GM12864 (cell line): Measurements from ENCODE around the gene TPM1.

ENCODE experiments used
- DNase-seq: peaks from one replicate; pipeline ENCODE4 v3.0.0-alpha.2; 2011; ENCODE audit warnings: low read depth
- H3K4me3 ChIP-seq: 2 replicates; pipeline ENCODE4 v1.5.1; 2011; ENCODE audit warnings: mild to moderate bottlenecking, low read depth, low read length, control low read depth
- TF ChIP-seq, protein P1 (sequence below): IDR thresholded peaks from 2 replicates; pipeline ENCODE4 v1.5.1; 2011; ENCODE audit warnings: low read depth, mild to moderate bottlenecking, moderate library complexity, low read length, control low read depth, inconsistent platforms; ENCODE audit errors: missing control alignments

The TPM1 gene

DNA sequence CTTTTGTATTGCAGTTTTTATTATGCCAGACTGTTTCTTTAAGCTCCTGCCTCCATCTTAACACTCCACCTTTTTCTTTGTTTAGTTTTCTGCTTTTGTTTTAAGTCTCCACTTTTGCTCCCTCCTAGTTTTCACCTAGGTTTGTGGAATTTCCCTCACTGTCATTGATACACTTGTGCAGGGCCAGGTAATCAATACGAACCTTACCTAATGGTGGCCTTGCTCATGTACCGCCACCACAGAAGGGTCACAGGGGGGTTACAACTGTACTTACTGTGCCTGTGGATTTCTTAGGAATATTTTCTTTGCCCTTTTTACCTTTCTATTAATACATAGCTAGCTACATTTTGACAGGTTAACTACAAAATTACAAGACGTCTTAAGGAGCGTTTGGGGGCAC is 43.4 kb upstream of the TPM1 start:
- DNase-seq, result no peak
- TF ChIP-seq, protein P1, sequence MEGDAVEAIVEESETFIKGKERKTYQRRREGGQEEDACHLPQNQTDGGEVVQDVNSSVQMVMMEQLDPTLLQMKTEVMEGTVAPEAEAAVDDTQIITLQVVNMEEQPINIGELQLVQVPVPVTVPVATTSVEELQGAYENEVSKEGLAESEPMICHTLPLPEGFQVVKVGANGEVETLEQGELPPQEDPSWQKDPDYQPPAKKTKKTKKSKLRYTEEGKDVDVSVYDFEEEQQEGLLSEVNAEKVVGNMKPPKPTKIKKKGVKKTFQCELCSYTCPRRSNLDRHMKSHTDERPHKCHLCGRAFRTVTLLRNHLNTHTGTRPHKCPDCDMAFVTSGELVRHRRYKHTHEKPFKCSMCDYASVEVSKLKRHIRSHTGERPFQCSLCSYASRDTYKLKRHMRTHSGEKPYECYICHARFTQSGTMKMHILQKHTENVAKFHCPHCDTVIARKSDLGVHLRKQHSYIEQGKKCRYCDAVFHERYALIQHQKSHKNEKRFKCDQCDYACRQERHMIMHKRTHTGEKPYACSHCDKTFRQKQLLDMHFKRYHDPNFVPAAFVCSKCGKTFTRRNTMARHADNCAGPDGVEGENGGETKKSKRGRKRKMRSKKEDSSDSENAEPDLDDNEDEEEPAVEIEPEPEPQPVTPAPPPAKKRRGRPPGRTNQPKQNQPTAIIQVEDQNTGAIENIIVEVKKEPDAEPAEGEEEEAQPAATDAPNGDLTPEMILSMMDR, result no peak

DNA sequence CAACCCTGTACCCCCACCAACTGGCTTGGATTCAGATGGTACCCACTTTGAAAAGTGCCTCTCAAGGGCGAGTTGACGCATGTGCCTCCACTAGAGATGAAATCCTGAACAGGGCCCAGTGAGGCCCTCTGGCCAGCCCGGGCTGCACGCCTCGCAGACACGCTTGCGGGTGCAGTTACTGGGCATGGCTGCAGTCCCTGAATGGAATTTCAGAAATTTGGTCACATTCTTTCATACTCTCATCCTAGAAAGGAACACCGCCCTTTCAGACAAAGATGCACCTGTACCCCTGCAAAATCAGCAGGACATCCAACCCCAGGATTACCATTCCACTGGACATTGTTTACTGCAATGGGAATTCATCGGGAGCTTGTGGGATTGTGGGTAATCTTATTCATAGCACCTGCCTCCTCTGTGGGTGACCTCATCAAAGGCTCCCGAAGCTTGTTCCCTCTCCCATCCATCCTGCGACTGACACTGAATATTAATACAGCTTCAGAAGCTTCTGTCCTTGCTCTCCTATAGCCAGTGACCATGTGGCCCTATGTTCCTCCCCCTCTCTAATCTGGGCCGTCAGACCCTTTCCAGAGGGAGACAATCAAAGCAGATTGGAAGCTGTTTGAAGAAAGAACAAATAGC is 42.5 kb upstream of the TPM1 start:
- DNase-seq, result no peak
- no peak overlapping the region for H3K4me3 ChIP-seq
- TF ChIP-seq, protein P1, result no peak

More for the DNA sequence above, 43.4 kb upstream of the TPM1 start:
- no peak overlapping the region for H3K4me3 ChIP-seq

DNA sequence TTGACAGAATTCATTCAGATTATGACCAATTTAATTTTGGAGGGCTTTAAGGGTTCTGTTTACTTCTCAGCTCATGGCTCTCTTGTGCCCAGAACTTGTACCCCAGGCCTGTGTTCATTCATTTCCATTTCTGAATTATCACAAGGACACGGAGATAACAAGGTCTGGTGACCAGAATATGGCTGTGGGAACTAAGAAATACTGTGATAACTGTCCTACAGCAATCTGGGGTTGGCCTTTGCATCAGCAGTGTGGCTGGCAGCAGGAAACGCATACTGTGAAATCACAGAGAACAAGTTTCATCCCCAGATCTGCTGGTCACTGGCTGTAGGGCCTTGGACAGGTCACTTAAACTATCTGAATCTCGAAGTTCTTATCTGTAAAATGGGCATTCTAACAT is 41.8 kb upstream of the TPM1 start:
- H3K4me3 ChIP-seq, result no peak overlapping the region
- no peak for DNase-seq
- TF ChIP-seq, protein P1, result no peak

DNA sequence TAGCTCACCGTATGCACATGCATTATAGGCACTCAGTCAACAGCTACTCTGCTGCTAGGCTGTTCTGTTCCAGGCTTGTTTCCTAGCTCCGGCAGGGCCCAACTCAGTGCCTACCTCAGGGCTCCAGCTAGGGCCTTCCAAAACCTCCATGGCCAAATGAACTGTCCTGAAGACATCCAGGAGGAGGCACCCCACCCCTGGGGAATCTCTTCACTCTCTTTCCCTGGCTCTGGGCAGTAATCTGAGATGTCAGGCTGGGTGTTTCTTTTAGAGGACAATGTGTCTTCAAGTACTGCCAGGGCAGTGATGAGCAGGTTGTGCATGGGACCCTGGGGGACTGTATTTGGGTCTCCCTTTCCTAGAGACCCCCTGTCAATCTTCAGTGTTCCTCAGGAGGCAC is 38.3 kb upstream of the TPM1 start:
- no peak for DNase-seq
- TF ChIP-seq, protein P1, result no peak
- no peak overlapping the region for H3K4me3 ChIP-seq

DNA sequence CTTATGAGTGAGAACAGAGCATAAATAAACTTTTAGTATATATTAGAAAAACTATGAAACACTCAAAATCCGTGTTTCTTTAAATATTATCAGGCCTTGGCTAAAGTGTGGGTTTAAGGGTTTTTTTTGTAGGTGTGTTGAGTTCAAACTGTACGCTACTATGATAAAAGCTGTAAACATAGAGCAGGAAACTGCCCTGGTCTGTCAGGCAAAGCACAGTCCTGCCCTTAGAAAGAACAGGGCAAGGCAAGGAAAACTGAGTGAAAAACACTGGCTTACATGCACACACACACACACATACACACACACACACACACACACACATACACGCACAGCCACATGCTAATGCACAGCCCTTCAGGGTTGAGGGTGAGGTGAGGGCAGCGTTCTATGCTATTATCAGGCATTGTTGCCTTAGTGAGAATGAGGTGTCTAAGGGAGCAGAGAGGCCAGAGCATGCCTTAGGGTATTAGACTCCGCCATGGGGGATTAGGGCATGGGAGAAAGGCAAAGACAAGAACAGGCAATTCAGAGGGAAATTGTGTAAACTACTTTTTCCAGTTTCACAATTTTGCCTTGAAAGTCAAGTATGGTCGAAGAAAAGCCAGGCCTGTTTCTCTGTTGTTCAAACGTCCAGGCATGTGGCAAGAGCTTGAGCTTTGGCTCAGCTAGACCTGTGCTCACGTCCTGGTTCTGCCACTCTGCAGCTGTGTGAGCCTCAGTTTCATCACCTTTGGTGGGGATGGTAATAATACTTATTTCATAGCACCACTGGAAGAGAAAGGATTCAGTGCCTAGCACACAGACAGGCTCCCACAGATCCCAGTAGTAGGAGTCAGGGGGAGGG is 36.3 kb upstream of the TPM1 start:
- DNase-seq, result no peak
- TF ChIP-seq, protein P1, result no peak
- H3K4me3 ChIP-seq, result no peak overlapping the region

DNA sequence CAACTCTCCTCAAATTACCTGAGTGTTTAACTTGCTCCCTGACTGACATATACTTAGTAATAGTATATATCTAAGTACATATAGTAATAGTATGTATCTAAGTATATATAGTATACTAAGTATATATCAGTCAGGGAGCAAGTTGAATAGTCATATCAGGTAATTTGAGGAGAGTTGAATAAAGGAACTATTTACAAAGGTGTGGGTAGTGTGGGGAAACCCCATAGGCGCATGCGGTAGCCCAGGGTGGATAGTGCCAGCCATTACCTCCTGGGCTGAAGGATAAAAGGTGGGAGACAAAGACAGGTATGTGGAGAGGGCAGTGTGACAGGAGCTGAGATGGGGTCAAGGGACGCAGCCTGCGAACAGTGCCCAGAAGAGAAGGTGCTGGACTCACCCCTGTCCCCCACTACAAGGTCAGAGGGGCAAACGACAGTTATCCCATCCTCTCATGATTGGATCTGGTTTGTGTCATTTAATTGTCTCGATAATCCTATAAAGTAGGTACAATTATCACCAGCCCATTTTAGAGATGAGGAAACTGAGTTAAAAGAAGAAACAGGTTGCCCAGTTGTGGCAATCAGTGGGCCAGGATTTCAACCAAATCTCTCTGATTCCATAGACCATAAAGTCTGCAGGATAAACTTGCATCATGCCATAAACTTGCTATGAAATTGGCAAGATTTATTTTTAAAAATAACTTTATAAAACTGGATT is 34.1 kb upstream of the TPM1 start:
- DNase-seq, result no peak
- TF ChIP-seq, protein P1, result no peak
- H3K4me3 ChIP-seq, result no peak overlapping the region
